ENCODE measurements around the gene TTC7B. TPM values are rescaled to one million over a fixed set of nuclear protein-coding genes. Genes with fewer than 3 reads are reported as not detected.

Gene TTC7B
- total RNA-seq, 2 experiments from 2014 or later, result 5.6 to 6.5 TPM

DNA sequence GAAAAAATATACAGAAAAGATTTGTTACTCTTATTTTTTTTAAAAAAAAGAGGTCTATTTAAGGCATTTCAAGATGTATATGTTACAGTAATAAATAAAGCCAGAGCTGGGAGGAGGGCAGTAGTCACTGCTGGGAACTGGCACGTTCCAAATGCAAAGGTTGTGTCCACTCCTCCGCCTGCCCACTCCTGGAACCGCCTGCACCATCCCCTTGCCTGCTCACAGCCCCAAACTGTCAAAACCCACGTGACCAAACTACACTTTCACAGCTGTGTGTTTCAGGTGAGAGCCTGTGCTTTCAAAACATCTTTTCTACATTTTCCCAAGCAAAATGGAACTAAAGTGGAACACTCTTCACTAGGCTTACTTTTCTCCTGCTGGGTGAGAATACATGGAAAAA lies 160.4 kb downstream of the TTC7B start:
- DNase-seq, result no peak
- peaks cover 11% of the 10 kb centered on the region for H3K4me1 Mint-ChIP-seq (ENCODE audit: low read depth)
- no peaks in the 10 kb centered on the region for H3K27me3 Mint-ChIP-seq (ENCODE audit: low read depth)
- H3K4me3 Mint-ChIP-seq, result no peak overlapping the region
- no peaks in the 10 kb centered on the region for H3K9me3 Mint-ChIP-seq
- intact Hi-C loops (cut with micrococcal nuclease), result no loop called here
- CTCF ChIA-PET, result no interaction called here
- no peaks in the 10 kb centered on the region for H3K36me3 Mint-ChIP-seq (ENCODE audit: low read depth)
- H3K27ac Mint-ChIP-seq, result no peak overlapping the region

DNA sequence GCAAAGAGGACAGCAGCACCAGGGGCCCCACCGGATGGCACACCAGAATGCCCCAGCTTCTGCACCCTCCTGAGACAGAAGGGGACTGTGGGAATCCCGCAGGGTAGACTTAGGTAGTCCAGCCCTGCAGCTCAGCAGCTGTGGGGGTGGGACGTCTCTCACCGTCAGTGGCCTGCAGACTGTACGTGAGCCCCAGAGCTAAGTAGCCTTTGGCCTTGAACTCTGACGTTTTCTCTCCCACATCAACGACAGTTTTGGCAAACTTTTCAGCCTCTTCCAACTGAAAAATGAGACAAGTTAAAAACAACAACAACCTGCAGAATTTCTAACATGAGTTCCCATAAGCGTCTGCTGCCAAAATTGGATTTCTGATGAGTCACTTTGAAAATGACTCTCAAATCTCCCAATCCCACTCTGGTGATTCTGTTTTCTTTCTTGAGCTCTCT lies 161.4 kb downstream of the TTC7B start:
- Mint-ChIP-seq H3K36me3 (ENCODE audit: low read depth) (no peaks in the 10 kb centered on the region), H3K27ac (no peak overlapping the region), H3K9me3 (no peaks in the 10 kb centered on the region), H3K4me3 (no peak overlapping the region), H3K27me3 (ENCODE audit: low read depth) (no peaks in the 10 kb centered on the region), H3K4me1 (ENCODE audit: low read depth) (peaks cover 11% of the 10 kb centered on the region)
- DNase-seq, result no peak
- intact Hi-C loops (cut with micrococcal nuclease), result no loop called here
- CTCF ChIA-PET, result interaction anchor here (1.2 to 2.5 kb wide), 2 partner anchors 10 to 42 kb away, joined by 3 to 10 read pairs; no protein-coding TSS in a partner anchor

DNA sequence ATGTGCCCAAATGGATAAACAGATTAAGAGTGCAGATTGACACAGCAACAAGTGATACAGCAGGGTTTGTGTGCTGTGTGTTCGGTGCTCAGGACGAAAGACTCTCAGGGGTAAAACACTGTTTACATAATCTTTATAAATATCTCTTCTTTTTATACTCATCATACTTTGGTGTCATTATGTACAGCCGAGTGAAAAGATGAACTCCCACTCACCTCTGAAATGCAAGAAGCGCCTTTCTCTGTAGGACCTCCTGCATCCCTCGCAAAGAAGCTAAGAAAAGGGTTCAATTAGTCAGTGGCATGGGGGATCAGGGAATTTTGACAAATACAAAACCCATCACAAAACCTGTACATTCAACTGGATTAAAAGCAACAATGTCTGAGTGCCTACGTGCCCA lies 163.6 kb downstream of the TTC7B start:
- Mint-ChIP-seq H3K27me3 (ENCODE audit: low read depth) (no peaks in the 10 kb centered on the region), H3K27ac (no peak overlapping the region), H3K4me1 (ENCODE audit: low read depth) (no peaks in the 10 kb centered on the region), H3K4me3 (no peak overlapping the region), H3K36me3 (ENCODE audit: low read depth) (no peaks in the 10 kb centered on the region), H3K9me3 (no peaks in the 10 kb centered on the region)
- CTCF ChIA-PET, result interaction anchor here (0.6 to 2.5 kb wide), 3 partner anchors 44 to 341 kb away, joined by 3 to 10 read pairs (median 4); no protein-coding TSS in a partner anchor
- DNase-seq, result no peak
- intact Hi-C loops (cut with micrococcal nuclease), result no loop called here

DNA sequence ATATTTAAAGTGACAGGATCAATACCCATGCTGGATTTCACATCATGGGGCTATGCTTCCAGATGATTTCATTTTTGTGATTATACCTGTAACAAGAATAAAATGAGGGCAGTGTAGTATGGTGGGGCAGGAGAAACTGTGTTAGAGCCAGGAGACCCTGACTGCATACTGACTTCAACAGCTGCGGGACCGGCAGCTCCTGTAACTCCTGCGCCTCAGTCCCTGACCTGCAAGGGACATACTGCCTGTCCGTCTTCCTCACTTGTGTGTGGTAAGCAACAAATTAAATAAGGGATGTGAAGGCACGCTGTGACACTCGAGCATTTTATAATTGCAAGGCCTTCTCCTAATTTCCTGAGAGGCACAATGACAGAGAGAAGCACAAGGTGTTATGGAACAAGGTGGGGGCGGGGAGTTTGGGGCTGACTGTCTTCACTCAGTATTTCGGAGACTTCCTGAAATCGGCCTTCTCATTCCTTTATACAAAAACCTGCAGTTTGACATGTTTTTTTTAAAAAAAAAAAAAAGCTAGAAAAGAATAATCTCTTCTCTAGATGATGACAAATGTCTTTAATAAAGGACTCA lies 164.2 kb downstream of the TTC7B start:
- Mint-ChIP-seq H3K27ac (no peak overlapping the region), H3K4me1 (ENCODE audit: low read depth) (no peaks in the 10 kb centered on the region), H3K4me3 (no peak overlapping the region), H3K36me3 (ENCODE audit: low read depth) (no peaks in the 10 kb centered on the region), H3K27me3 (ENCODE audit: low read depth) (no peaks in the 10 kb centered on the region), H3K9me3 (no peaks in the 10 kb centered on the region)
- no peak for DNase-seq
- CTCF ChIA-PET, result interaction anchor here (0.7 to 2.5 kb wide), 2 partner anchors 45 to 340 kb away, joined by 3 to 10 read pairs; no protein-coding TSS in a partner anchor
- intact Hi-C loops (cut with micrococcal nuclease), result no loop called here

DNA sequence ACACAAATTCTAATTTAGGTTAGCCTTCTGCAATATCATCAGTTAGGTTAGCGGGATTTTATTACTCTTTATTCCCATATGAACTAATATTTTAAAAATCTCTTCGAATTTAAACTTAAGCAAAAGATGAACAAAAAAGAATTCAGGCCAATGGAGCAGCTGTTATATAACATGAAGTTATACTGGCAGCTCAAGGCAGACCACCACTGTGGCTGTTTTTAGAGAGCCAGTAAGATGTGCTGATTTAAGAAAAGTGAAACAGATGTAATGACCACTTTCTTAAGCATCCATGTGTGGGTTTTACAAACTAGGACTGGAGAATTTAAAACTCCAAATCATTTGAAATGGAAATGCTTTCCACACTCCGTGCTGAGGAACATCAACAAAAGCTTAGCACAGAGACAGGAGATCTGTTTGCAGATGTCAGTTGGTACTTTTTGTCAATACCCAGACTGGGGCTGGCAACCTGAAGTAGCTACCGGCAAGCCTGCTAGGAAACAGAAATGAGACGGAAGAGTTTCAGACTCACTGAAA lies 164.9 kb downstream of the TTC7B start:
- no peak for DNase-seq
- Mint-ChIP-seq H3K4me3 (no peak overlapping the region), H3K9me3 (no peaks in the 10 kb centered on the region), H3K27me3 (ENCODE audit: low read depth) (no peaks in the 10 kb centered on the region), H3K4me1 (ENCODE audit: low read depth) (no peaks in the 10 kb centered on the region), H3K27ac (no peak overlapping the region), H3K36me3 (ENCODE audit: low read depth) (no peaks in the 10 kb centered on the region)
- CTCF ChIA-PET, result interaction anchor here (0.6 kb wide), 1 partner anchor 130 kb away, joined by 3 read pairs; no protein-coding TSS in a partner anchor
- intact Hi-C loops (cut with micrococcal nuclease), result no loop called here

DNA sequence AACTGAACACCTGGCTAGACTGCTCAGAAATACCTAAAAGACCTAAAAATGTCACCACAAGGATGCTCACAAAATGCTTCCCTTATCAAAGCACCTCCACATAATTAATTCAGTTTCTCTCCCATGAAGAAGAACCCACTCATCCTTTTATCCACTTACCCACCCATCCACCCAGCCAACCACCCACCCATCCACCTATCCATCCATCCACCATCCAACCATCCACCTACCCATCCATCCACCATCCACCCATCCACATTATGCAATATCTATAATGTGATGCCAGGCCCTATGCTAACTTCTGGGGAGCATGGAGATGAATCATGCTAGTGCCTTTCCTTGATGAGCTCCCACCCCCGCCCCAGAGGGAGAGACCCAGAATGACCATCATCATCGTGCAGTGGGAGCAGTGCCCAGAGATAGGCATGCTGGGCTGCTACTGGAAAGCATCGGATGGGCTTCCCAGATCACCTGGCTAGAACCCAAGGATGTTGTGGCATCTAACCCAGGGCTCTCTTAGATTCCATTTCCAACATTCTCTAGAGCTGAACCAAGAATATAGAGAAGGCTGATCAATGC lies 166.6 kb downstream of the TTC7B start:
- H3K27me3 Mint-ChIP-seq (ENCODE audit: low read depth), result no peaks in the 10 kb centered on the region
- intact Hi-C loops (cut with micrococcal nuclease), result no loop called here
- no peak overlapping the region for H3K27ac Mint-ChIP-seq
- no peak for DNase-seq
- no peaks in the 10 kb centered on the region for H3K4me1 Mint-ChIP-seq (ENCODE audit: low read depth)
- H3K9me3 Mint-ChIP-seq, result no peaks in the 10 kb centered on the region
- H3K36me3 Mint-ChIP-seq (ENCODE audit: low read depth), result no peaks in the 10 kb centered on the region
- CTCF ChIA-PET, result no interaction called here
- no peak overlapping the region for H3K4me3 Mint-ChIP-seq

DNA sequence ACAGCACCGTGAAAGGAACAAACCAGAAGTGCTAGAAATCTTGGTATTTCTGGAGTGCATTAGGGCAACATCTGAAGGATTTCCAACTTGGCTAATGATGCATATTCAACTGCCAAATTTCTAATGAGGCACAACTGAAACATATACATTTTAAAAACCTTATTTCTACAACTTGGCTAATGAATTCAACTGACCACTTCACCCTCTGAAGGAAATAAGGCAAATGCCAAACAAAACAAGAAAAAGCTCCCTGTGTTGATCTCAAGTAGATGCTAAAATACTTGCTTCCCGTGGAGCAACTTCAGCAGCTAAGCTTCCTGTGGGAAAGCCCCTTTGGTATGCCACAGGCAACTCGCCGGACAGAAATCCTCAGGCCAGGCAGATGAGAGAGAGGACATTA lies 167.1 kb downstream of the TTC7B start:
- Mint-ChIP-seq H3K4me1 (ENCODE audit: low read depth) (no peaks in the 10 kb centered on the region), H3K27ac (no peak overlapping the region), H3K27me3 (ENCODE audit: low read depth) (no peaks in the 10 kb centered on the region), H3K4me3 (no peak overlapping the region), H3K36me3 (ENCODE audit: low read depth) (no peaks in the 10 kb centered on the region), H3K9me3 (no peaks in the 10 kb centered on the region)
- no peak for DNase-seq
- CTCF ChIA-PET, result no interaction called here
- intact Hi-C loops (cut with micrococcal nuclease), result no loop called here

DNA sequence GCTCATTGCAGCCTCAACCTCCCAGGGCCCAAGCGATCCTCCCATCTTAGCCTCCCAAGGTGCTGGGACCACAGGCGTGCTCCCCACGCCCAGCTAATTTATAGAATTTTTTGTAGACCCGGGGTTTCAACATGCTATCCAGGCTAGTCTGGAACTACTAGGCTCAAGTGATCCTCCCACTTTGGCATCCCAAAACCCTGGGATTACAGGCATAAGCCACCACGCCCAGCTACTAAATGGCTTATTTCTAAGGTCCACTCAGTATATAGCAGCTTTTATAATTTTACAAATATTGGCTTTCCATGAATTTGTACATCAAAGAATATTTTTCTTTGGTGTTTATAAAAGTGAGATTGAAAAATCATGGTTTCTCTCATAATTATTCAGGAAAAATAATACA lies 167.8 kb downstream of the TTC7B start:
- intact Hi-C loops (cut with micrococcal nuclease), result no loop called here
- no peak overlapping the region for H3K27ac Mint-ChIP-seq
- no peaks in the 10 kb centered on the region for H3K4me1 Mint-ChIP-seq (ENCODE audit: low read depth)
- H3K4me3 Mint-ChIP-seq, result no peak overlapping the region
- H3K27me3 Mint-ChIP-seq (ENCODE audit: low read depth), result no peaks in the 10 kb centered on the region
- H3K36me3 Mint-ChIP-seq (ENCODE audit: low read depth), result no peaks in the 10 kb centered on the region
- no peak for DNase-seq
- H3K9me3 Mint-ChIP-seq, result no peaks in the 10 kb centered on the region
- CTCF ChIA-PET, result interaction anchor here (1.3 kb wide), 1 partner anchor 49 kb away, joined by 6 read pairs; no protein-coding TSS in a partner anchor

DNA sequence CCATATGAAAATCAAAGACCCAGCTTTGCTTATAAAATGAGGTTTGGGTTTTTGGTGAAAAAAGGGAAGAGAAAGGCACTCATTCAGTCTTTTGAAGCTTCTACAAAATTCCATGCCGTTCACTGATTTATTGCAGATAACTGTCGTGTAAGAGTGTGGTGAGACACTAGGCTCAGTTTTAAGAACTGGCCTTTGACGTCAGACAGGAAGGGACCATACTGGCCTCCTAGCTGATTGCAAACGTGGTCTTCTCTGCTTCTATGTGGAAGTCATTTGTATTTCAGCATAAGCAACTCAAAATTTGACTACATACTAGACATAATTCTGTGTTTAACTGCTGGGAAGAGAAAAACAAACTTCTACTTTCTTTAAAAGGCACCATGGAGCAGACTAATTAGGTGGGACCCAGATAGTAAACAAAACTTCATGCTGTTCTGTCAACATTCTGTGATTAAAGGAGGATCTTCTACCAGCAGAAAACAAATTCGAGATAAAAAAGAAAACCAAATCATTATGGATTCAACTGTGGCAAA lies 168.7 kb downstream of the TTC7B start:
- no peaks in the 10 kb centered on the region for H3K4me1 Mint-ChIP-seq (ENCODE audit: low read depth)
- H3K27me3 Mint-ChIP-seq (ENCODE audit: low read depth), result no peaks in the 10 kb centered on the region
- DNase-seq, result no peak
- CTCF ChIA-PET, result interaction anchor here (1.3 kb wide), 1 partner anchor 50 kb away, joined by 6 read pairs; no protein-coding TSS in a partner anchor
- no peak overlapping the region for H3K4me3 Mint-ChIP-seq
- intact Hi-C loops (cut with micrococcal nuclease), result no loop called here
- no peaks in the 10 kb centered on the region for H3K9me3 Mint-ChIP-seq
- H3K27ac Mint-ChIP-seq, result no peak overlapping the region
- no peaks in the 10 kb centered on the region for H3K36me3 Mint-ChIP-seq (ENCODE audit: low read depth)

DNA sequence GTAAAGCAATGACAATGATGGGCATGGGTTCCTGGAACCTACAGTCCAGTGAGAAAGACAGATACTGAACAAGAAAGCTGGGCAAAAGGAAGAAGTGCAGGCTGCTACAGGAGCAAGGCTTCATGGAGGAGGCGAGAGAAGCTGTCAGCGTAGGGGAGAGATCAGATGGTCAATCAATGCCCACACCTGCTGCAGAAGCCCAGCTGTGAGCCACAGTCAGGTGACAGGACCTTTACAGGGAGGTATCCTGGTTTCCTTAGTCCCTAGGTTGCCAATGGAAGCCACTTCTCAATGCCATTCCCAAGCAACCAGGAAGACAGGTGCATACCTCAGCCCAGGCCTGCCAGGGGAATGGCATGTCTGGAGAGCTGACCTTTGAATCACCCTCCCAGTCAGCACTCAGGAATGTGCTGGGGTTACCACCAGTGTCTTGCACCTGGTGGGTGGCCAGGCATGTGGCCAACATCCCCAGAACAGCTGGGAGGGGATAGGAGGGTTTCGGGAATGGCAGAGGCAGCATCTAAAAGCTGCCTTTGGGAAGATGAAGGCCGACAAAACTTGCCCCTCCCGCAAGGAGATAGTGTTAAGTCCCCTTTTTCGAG lies 170.3 kb downstream of the TTC7B start:
- CTCF ChIA-PET, result no interaction called here
- Mint-ChIP-seq H3K27ac (no peak overlapping the region), H3K27me3 (ENCODE audit: low read depth) (no peaks in the 10 kb centered on the region), H3K4me3 (no peak overlapping the region), H3K4me1 (ENCODE audit: low read depth) (no peaks in the 10 kb centered on the region), H3K9me3 (no peaks in the 10 kb centered on the region), H3K36me3 (ENCODE audit: low read depth) (no peaks in the 10 kb centered on the region)
- no peak for DNase-seq
- intact Hi-C loops (cut with micrococcal nuclease), result no loop called here

DNA sequence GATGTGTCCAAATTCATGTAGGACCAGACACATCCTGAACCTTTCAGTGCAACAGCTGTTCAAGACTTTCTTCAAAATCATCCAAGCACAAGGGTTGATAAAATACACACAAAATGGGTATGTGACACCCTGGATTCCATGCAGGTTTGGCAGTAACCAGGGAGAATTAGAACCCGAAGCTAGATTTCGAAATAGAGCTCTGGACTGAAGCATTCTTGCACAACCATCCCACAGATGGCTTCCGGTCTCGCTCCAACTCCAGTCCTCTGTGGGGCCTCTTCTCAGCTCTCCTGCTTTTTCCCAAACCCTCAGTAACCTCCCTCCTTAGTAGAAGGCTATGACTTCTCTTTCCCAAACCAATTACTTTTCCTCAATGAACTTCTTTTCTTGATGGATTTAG lies 171.3 kb downstream of the TTC7B start:
- intact Hi-C loops (cut with micrococcal nuclease), result no loop called here
- H3K27ac Mint-ChIP-seq, result no peak overlapping the region
- no peak for DNase-seq
- CTCF ChIA-PET, result interaction anchor here (0.6 to 0.9 kb wide), 2 partner anchors 10 to 188 kb away, joined by 3 read pairs; no protein-coding TSS in a partner anchor
- no peaks in the 10 kb centered on the region for H3K9me3 Mint-ChIP-seq
- H3K4me1 Mint-ChIP-seq (ENCODE audit: low read depth), result no peaks in the 10 kb centered on the region
- no peak overlapping the region for H3K4me3 Mint-ChIP-seq
- no peaks in the 10 kb centered on the region for H3K36me3 Mint-ChIP-seq (ENCODE audit: low read depth)
- no peaks in the 10 kb centered on the region for H3K27me3 Mint-ChIP-seq (ENCODE audit: low read depth)

DNA sequence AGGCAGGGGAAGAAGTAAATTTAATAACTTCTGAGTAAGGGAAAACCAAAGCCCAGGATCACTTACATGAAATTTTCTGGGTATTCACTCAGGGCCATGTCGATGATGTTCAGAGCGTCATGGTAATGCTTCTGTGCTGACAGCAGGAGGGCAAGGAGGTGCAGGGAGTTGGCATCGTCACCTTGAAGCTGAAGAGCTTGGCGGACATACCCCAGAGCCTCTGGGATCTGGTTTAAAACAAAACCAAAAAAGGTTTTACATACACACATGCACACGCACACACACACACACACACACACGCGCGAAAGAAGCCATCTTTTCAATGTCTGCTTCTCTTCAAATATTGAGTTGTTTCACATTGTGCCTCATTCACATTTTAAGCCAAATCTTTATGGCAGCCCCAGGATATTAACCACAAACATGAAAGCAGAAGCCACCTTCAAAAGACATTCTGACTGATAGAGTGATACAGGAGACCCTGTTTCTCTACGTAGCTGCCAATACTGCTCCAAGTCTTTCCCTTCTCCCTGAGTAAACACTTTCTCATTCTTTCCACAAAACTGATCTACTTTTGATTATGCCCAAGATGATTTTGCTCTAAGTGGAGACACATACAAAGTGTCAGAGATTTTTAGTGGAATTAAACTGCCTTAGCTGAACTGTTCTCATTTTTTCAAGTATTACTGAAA lies 172.1 kb downstream of the TTC7B start:
- H3K27ac Mint-ChIP-seq, result no peak overlapping the region
- no peaks in the 10 kb centered on the region for H3K36me3 Mint-ChIP-seq (ENCODE audit: low read depth)
- no peaks in the 10 kb centered on the region for H3K4me1 Mint-ChIP-seq (ENCODE audit: low read depth)
- intact Hi-C loops (cut with micrococcal nuclease), result no loop called here
- no peak overlapping the region for H3K4me3 Mint-ChIP-seq
- no peaks in the 10 kb centered on the region for H3K27me3 Mint-ChIP-seq (ENCODE audit: low read depth)
- CTCF ChIA-PET, result interaction anchor here (0.6 to 0.9 kb wide), 2 partner anchors 11 to 72 kb away, joined by 3 read pairs; no protein-coding TSS in a partner anchor
- DNase-seq, result no peak
- H3K9me3 Mint-ChIP-seq, result no peaks in the 10 kb centered on the region

Data from activated naive CD4-positive, alpha-beta T cell treated with anti-CD3 and anti-CD28 coated beads for 36 hours (primary cell).